Stimulated activated CD4-positive, alpha-beta T cell treated with anti-CD3 and anti-CD28 coated beads, Interleukin-2, amount 100 ng/mL, for 48 hours (primary cell): ENCODE results near the gene SP3.
"Not testable (repeated sequence)": the region's sequence is repeated elsewhere in the genome, so short reads cannot be mapped to it uniquely, and the experiment has no call there.

Source experiments
- DNase-seq, 2 donors: peaks; one replicate each; pipeline ENCODE4 v3.0.0-alpha.2; 2020

SP3 gene

GRCh38 chr2:173940208-173941020 lies 24.8 kb downstream of the SP3 start:
- no peak for DNase-seq

- DNase-seq, result no peak
Observed at GRCh38 chr2:173938700-173939384, 26.3 kb downstream of the SP3 start.

GRCh38 chr2:173935305-173935704 lies 29.9 kb downstream of the SP3 start:
- no peak for DNase-seq

- DNase-seq, result no peak
Observed at GRCh38 chr2:173934895-173935294, 30.3 kb downstream of the SP3 start.

- DNase-seq, result no peak
Observed at GRCh38 chr2:173931751-173932150, 33.4 kb downstream of the SP3 start.

- no peak for DNase-seq
Observed at GRCh38 chr2:173929441-173929840, 35.7 kb downstream of the SP3 start.

- no peak for DNase-seq
Observed at GRCh38 chr2:173926875-173927274, 38.3 kb downstream of the SP3 start.

GRCh38 chr2:173924285-173924684 lies 40.9 kb downstream of the SP3 start:
- DNase-seq, result no peak

- no peak for DNase-seq
Observed at GRCh38 chr2:173922760-173923159, 42.4 kb downstream of the SP3 start.

GRCh38 chr2:173922068-173922467 lies 43.1 kb downstream of the SP3 start:
- no peak for DNase-seq

- DNase-seq, result no peak
Observed at GRCh38 chr2:173914055-173914927, 50.9 kb downstream of the SP3 start.

GRCh38 chr2:173909846-173910245 lies 55.3 kb downstream of the SP3 start:
- no peak for DNase-seq

- no peak for DNase-seq
Observed at GRCh38 chr2:173906626-173907025, 58.5 kb downstream of the SP3 start.

- DNase-seq, result no peak
Observed at GRCh38 chr2:173903601-173904394, 61.4 kb downstream of the SP3 start.

GRCh38 chr2:173898996-173899395 lies 66.2 kb downstream of the SP3 start:
- no peak for DNase-seq

GRCh38 chr2:173898178-173898668 lies 67.0 kb downstream of the SP3 start:
- no peak for DNase-seq

GRCh38 chr2:173896755-173897154 lies 68.4 kb downstream of the SP3 start:
- no peak for DNase-seq

- DNase-seq, result no peak
Observed at GRCh38 chr2:173892341-173892740, 72.8 kb downstream of the SP3 start.

- DNase-seq, result no peak
Observed at GRCh38 chr2:173891315-173892037, 73.7 kb downstream of the SP3 start.

- not testable (repeated sequence) for DNase-seq
Observed at GRCh38 chr2:173889464-173889863, 75.7 kb downstream of the SP3 start.

GRCh38 chr2:173886613-173887012 lies 78.6 kb downstream of the SP3 start:
- no peak for DNase-seq
